HG02642 (cell line): Measurements from ENCODE around the gene MIA3.
A peak's percentile ranks its signal among the peaks of the same experiment; 100 is the strongest.
"Not testable (repeated sequence)": the region's sequence is repeated elsewhere in the genome, so short reads cannot be mapped to it uniquely, and the experiment has no call there.

Source experiments
- ATAC-seq: cut with Tn5 transposase; IDR thresholded peaks from one replicate; pipeline ENCODE4 v1.9.1; 2021; ENCODE audit warnings: mild to moderate bottlenecking; ENCODE audit not compliant: unreplicated experiment, poor library complexity

Gene MIA3

GRCh38 chr1:222618001-222618879 lies at the start of gene MIA3:
TSS of gene MIA3 (plus strand) at chr1:222618097. CDS start at chr1:222618111, 14 bp downstream.
- ATAC-seq = peak; percentile 62

DNA sequence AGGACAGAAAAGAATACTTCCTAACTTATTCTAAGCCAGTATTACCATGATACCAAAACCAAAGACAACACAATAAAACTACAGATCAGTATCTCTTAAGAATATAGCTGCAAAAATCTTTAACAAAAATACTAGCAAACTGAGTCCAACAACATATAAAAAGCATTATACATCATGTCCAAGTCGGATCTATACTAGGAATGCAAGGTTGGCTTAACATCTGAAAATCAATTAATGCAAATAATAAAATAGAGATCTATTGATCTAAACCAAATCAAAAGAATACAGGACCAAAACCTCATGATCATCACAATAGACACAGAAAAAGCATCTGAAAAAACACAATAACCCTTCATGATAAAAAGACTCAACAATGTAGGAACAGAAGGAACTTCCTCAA lies 47.1 kb upstream of the MIA3 start:
- ATAC-seq = no peak

GRCh38 chr1:222579316-222579715 lies 38.6 kb upstream of the MIA3 start:
- ATAC-seq = no peak

DNA sequence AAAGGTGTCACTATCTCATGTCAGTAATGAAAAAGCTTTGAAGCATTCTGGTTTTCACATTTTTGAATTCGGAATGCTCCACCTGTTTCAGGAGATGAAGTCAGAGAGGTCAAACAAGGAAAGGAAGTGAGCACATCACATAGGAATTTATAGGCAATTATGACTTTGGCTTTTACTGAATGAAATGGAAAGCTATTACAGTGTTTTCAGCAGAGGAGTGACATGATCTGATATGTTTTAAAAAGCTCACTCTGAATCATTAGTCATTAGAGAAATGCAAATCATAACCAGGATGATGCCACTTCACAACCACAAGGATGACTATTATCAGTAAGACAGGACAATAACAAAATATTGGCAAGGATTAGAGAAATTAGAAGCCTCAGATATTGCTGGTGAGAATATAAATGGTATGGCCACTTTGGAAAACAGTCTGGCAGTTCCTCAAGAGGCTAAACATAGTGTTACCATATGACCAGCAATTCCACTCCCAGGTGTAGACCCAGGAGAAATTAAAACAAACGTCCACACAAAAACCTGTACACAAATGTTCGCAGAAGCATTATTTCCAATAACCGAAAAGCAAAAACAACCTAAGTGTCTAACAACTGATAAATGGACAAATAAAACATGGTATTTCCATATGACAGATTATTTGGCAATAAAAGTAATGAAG lies 35.7 kb upstream of the MIA3 start:
- ATAC-seq = peak; percentile 56

DNA sequence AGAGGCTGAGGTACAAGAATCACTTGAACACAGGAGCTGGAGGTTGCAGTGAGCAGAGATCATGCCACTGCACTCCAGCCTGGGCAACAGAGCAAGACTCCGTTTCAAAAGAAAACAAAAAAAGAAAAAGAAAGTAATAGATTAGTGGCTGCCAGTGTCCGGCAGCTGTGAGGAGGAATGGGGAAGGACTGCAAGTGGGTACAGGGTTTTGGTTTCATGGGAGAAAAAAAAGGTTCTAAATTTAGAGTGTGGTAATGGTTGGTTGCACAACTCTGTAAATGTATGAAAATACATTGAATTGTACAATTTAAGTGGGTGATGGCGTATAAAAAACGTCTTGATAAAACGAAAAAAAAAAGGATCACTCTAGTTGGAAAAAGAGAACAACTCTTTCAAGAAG lies 34.8 kb upstream of the MIA3 start:
- ATAC-seq = peak; percentile 91

GRCh38 chr1:222586842-222587241 lies 31.1 kb upstream of the MIA3 start:
- ATAC-seq = no peak

DNA sequence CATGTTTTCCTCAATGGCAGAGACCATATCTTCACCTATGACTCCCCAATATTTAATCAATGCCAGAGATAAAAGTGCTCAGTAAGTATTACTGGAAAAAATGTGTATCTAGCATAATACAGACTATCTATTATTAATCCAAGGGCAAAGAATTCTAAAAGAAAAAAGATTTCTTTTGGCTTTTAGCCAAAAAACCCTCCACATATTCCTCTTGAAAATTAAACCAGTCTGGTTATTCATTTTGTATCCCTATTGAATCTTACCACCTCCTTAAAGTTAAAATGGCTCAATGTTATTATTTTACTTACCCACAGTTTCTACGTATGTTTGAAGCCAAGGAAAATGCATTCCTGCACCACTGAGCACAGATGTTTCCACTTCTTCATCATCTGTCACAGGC lies 29.8 kb upstream of the MIA3 start:
- ATAC-seq = no peak

DNA sequence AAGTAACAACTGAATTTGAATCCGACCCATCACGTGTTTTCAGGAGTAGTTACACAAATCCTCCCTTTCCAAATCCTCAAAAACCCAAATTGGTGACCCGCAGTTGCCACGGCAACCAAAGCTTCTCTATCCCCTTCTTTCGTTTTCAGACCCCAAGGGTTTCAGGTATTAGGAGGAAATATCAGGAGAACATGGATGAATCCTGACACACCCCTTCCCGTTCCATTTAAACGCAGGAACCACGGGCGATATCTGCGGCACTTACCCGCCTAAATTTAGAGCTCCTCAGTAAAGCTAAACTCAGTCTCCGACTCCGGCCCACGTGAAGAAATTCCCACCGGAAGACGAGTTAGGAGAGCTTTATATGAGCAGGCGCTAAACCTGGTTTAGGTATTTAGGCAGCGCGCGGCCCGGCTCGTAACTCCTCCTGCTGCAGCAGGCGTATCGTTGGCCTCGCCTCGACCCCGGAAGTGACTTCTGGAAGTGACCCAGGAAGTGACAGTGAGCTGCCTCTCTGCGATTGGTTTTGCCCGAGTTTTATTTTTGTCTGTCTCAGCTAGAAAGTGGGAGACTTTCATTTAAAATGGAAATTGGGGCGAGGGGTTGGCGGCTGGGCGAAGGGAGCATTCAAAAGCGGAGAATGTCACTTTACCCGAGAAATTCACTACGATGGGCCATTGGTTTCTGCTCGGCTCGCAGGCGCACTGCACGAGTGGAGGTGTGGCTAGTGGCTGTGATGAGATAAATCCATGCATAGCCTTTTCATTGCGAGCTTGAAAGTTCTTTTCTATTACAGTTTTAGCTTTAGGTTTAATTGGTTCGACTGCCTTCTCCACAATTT lies 28.2 kb upstream of the MIA3 start, which contains the start of gene TAF1A:
Gene TAF1A, minus strand, starts transcription at position 472 of the 841 bp plus-strand sequence.
- ATAC-seq = peak; percentile 99

DNA sequence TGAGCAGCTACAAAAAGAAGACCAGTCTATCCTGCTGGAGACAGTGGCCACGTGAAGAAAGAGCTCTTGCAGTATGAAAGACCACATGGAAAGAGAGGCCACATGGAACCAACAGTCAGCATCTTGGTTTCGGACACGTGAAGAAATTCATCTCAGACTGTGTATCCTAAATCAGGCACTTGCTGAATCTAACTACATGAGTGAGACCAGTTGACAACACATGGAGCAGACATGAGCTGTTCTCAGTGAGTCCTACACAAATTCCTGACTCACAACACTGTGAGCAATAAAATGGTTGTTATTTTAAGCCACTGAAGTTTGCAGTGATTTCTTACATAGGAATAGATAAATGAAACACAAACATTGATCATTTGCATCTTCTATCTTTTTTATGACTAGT lies 25.7 kb upstream of the MIA3 start:
- ATAC-seq = no peak

DNA sequence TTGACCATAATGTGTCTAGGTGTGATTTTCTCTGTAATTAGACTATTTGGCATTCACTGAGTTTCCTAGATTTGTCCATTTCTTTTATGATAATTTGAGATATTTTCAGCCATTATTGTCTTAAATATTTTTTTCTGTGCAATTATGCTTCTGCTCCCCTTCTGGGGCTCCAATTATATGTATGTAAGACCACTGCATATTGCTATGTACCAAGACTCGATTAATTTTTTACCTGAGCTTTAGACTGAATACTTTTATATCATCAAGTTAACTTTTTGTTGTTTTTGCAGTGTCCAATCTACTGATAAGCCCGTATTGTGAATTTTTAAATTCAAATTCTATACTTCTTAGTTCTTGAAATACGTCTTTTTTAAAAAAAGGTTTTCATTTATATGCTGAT lies 23.1 kb upstream of the MIA3 start:
- ATAC-seq = no peak

GRCh38 chr1:222596696-222597095 lies 21.2 kb upstream of the MIA3 start:
- no peak for ATAC-seq

DNA sequence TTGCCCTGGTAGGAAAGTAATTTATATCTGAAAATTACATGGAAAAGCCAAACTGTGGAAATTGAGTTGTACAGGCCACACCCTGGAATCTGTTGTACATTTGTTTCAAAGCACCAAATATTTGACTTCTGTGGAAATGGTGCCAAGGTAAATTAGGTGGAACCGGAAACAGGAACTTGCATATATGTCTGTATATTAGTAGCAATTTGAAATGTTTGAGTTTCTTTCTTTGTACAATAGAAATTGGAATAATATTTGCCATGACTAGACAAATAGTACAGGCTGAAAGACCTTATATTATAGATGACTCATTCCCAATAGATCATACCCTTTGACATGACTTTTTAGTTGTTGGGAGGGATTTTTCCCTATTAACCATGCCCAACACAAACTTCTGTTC lies 17.6 kb upstream of the MIA3 start:
- ATAC-seq = no peak

DNA sequence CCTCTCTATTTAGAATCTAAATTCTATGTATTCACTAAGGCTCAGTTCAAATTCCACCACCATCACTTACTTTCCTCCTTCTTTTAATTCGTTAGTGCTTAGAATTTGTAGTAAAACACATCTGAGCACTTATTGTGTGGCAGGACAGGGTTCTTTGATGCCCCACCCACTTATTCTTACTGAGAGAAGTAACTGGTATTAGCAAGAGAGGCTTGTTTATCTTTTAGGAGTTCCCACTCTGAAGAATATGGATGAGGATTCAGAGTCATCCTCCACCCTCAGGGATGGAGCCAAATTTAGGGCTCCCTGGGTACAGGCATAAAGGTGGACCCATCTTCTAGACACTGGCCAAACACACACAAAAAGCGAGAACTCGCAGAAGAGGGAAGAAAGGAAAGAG lies 16.6 kb upstream of the MIA3 start:
- no peak for ATAC-seq

DNA sequence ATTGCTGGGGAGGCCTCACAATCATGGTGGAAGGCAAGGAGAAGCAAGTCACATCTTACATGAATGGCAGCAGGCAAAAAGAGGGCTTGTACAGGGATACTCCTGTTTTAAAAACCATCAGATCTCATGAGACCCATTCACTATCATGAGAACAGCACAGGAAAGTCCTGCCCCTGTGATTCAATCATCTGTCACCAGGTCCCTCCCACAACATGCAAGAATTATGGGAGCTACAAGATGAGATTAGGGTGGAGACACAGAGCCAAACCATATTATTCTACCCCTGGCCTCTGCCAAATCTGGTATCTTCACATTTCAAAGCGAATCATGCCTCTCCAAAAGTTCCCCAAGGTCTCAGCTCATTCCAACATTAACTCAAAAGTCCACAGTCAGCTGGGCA lies 11.1 kb upstream of the MIA3 start:
- ATAC-seq = no peak

DNA sequence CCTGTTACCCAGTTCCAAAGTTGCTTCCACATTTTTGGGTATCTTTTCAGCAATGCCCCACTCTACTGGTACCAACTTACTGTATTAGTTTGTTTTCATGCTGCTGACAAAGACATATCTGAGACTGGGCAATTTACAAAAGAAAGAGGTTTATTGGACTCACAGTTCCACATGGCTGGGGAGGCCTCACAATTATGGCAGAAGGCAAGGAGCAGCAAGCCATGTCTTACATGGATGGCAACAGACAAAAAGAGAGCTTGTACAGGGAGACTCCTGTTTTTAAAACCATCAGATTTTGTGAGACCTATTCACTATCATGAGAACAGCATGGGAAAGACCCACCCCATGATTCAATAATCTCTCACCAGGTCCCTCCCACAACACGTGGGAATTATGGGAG lies 8.8 kb upstream of the MIA3 start:
- ATAC-seq = not testable (repeated sequence)

DNA sequence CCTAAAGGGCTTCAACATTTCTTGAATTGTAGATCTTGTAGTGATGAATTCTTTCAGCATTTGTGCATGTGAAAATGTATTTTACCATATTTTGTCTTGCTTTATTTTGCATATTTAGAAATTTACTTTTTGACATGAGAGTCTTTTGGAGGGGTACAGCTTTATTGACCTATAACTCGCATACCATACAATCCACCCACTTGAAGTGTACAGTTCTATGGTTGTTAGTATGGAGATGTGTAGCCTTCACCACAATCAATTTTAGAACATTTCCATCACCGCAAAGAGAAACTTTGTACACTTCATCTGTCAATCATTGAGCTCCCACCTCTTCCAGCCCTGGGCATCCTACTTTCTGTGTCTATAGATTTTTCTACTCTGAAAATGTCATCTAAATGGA lies 7.2 kb upstream of the MIA3 start:
- no peak for ATAC-seq

GRCh38 chr1:222613627-222614026 lies 4.3 kb upstream of the MIA3 start:
- ATAC-seq = no peak

GRCh38 chr1:222616525-222616924 lies 1.4 kb upstream of the MIA3 start:
- ATAC-seq = no peak

DNA sequence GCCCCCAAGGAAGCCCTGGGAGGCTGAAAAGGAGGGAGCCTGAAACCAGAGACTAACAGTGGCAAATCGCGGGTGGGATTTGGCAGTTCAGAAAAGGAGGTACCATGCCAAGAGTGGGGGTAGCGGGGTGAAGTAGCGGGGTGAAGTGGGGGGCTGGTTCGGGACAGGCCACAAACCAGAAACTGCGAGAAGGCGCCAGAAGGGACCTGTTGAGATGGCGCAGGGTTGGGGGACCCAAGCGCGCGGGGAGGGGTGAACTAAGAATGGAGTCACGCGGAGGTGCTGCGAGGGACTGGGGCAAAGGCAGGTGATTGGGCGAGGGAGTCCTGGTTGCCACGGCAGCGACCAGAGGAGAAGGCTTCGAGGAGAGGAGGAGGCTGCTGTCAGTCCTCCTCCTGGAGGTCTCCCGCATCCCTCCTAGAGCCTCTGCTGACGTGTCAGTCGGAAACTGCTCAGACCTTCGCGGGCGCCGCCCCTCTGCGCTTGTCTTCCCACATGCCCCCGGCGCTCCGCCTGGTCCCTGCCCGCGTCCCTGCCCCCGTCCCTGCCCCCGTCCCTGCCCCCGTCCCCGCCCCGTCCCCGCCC lies 438 bp upstream of the MIA3 start:
- ATAC-seq = peak; percentile 83

DNA sequence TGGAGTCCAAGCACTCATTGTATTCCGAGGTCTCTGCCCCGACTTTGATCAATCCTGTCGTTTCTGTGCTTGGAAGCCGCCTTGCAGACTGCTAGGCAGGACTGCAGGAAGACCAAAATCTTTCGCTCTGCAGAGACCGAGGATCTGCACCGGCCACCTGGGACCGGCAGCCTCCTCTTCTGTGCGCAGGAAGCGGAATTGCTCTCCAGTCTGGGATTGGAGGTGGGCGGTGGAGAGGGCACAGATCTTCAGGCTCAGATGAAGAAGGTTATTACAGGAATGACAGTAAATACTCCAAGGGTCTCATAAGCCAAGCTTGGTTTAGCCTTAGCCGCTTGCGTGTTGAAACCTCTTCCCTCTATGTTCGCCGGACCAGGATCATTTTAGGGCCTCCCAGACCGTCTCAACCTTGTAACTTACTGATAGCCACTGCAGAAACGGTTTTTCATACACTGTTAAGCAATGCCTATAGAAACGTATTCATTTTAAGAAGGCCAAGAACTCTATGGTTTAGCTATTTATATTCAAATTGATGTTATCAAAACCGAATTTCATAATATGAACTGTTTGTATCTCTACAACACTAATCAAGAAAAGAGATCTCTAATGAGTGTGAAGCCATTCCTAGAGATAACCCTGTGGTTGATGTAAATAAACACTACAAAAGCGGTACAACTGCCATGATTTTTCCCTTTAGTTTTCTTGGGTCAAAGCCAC lies 1.1 kb downstream of the MIA3 start:
- no peak for ATAC-seq
